DMS 273 (cell line): ENCODE measurements around the gene NAV2.

Source experiments
- DNase-seq: peaks from one replicate; lab custom pipeline; 2025; ENCODE audit not compliant: unreplicated experiment; lab: John Stamatoyannopoulos, UW

NAV2 gene

GRCh38 chr11:19805376-19805775, 92.7 kb downstream of the NAV2 start:
- DNase-seq, result no peak

GRCh38 chr11:19805827-19806226, 93.2 kb downstream of the NAV2 start:
- DNase-seq, result no peak

- DNase-seq, result no peak
Measured at GRCh38 chr11:19806251-19806650, 93.6 kb downstream of the NAV2 start.

GRCh38 chr11:19808076-19808911, 95.7 kb downstream of the NAV2 start:
- DNase-seq, result peak; percentile 11

GRCh38 chr11:19810852-19811251, 98.2 kb downstream of the NAV2 start:
- DNase-seq, result no peak

GRCh38 chr11:19811380-19811779, 98.7 kb downstream of the NAV2 start:
- DNase-seq, result peak; percentile 10

- no peak for DNase-seq
Measured at GRCh38 chr11:19812096-19812495, 99.5 kb downstream of the NAV2 start.

- DNase-seq, result no peak
Measured at GRCh38 chr11:19812710-19813109, 100.1 kb downstream of the NAV2 start.

- no peak for DNase-seq
Measured at GRCh38 chr11:19813158-19813879, 100.7 kb downstream of the NAV2 start.

- DNase-seq, result peak; percentile 6
Measured at GRCh38 chr11:19814421-19814820, 101.8 kb downstream of the NAV2 start.

GRCh38 chr11:19816040-19816439, 103.4 kb downstream of the NAV2 start:
- DNase-seq, result no peak

- DNase-seq, result peak; percentile 16
Measured at GRCh38 chr11:19816817-19817216, 104.2 kb downstream of the NAV2 start.

- no peak for DNase-seq
Measured at GRCh38 chr11:19817265-19817851, 104.7 kb downstream of the NAV2 start.

GRCh38 chr11:19817870-19818269, 105.2 kb downstream of the NAV2 start:
- no peak for DNase-seq

GRCh38 chr11:19818619-19819018, 106.0 kb downstream of the NAV2 start:
- peak; percentile 6 for DNase-seq

- DNase-seq, result no peak
Measured at GRCh38 chr11:19819148-19819547, 106.5 kb downstream of the NAV2 start.

GRCh38 chr11:19820100-19820499, 107.5 kb downstream of the NAV2 start:
- no peak for DNase-seq

- no peak for DNase-seq
Measured at GRCh38 chr11:19821412-19821875, 108.8 kb downstream of the NAV2 start.

GRCh38 chr11:19821993-19822392, 109.4 kb downstream of the NAV2 start:
- no peak for DNase-seq

- peak; percentile 28 for DNase-seq
Measured at GRCh38 chr11:19822531-19822930, 109.9 kb downstream of the NAV2 start.

- no peak for DNase-seq
Measured at GRCh38 chr11:19826606-19827005, 114.0 kb downstream of the NAV2 start.
